ENCODE measurements around the gene PDE8A. TPM values are rescaled to one million over a fixed set of nuclear protein-coding genes. Genes with fewer than 3 reads are reported as not detected.
"Not testable (repeated sequence)": the region's sequence is repeated elsewhere in the genome, so short reads cannot be mapped to it uniquely, and the experiment has no call there.

Gene PDE8A
- total and polyA plus RNA-seq, 2 donors (not counting 1 experiment from before 2014, with no cell fraction given): 17.4 to 51.1 TPM

DNA sequence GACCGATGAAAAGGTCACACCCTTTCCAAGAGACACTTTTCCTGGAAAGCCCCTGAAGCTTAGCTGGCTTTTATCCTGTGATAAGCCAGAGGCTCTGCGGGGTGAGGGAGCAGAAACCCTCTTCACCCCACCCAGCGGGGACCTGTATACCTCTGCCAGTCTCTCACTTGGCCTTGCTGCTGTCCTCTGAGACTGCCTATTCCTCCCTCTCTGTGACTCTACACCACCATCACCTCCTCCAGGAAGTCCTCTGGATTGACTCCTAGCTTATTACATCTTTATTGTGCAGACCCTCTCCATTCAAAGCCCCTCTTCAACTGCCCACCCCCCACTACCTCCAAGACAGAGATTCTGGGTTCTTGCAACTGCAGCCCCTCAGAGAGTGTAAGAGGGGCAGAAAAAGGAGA, 206.5 kb downstream of the PDE8A start:
- H3K27me3 ChIP-seq (replicated peaks in 1 of 4; ENCODE audit: control extremely low read depth in 1 of 4, control insufficient read depth in 3 of 4, insufficient read depth in 4 of 4, low read length in 3 of 4); H3K27ac Mint-ChIP-seq; H3K4me2 ChIP-seq (replicated peaks; ENCODE audit: low read depth, low read length, poor library complexity, severe bottlenecking); H3K4me3 Mint-ChIP-seq; H3K9me3 Mint-ChIP-seq (ENCODE audit: insufficient read depth); H3K27me3 Mint-ChIP-seq; H3K4me1 Mint-ChIP-seq; POLR2A ChIA-PET; H3K27ac ChIP-seq (ENCODE audit: low read length in 2 of 2); H3K4me1 ChIP-seq (ENCODE audit: control insufficient read depth in 2 of 2, insufficient read depth in 2 of 2, low read length in 2 of 2); H4K20me1 ChIP-seq (ENCODE audit: control insufficient read depth, insufficient read depth, low read length, poor library complexity, severe bottlenecking); ATAC-seq (ENCODE audit: low read depth); H3K79me2 ChIP-seq (ENCODE audit: control insufficient read depth, insufficient read depth, low read length); DNase-seq; H3K9ac ChIP-seq (ENCODE audit: low read length); H3K9me3 ChIP-seq (ENCODE audit: control extremely low read depth in 1 of 3, control insufficient read depth in 2 of 3, insufficient read depth in 1 of 3, low read length in 2 of 3); H2AFZ ChIP-seq (ENCODE audit: insufficient read depth, low read depth, low read length, poor library complexity, severe bottlenecking); CTCF ChIA-PET; intact Hi-C loops (cut with micrococcal nuclease); H3K4me3 ChIP-seq (ENCODE audit: control extremely low read depth in 1 of 5, extremely low read depth in 1 of 5, insufficient read depth in 1 of 5, low read depth in 2 of 5, low read length in 4 of 5); H3K36me3 ChIP-seq (replicated peaks in 1 of 2; ENCODE audit: control extremely low read depth in 1 of 2, control insufficient read depth in 1 of 2, extremely low read depth in 1 of 2, insufficient read depth in 2 of 2, low read length in 1 of 2): not testable (repeated sequence)
- 100% methylated on average over 1 of the region's 3 CpGs for WGBS (ENCODE audit: insufficient coverage)

Small RNA genes within 50 kb of the gene (small RNA-seq; reads per million reads assigned to genes)
- not detected for gene AC044860.2 (ENCODE audit: insufficient read length, low read depth, low replicate concordance)
- gene RNU6-339P (ENCODE audit: insufficient read length, low read depth, low replicate concordance): not detected
- not detected for gene RNU6-796P (ENCODE audit: insufficient read length, low read depth, low replicate concordance)

Other genes with a start within 250 kb of the PDE8A start
- 59.5 and 64.4 TPM in 2 replicates for gene ZNF592, start 233.3 kb upstream of the PDE8A start, total RNA-seq
- gene ZNF592, start 233.3 kb upstream of the PDE8A start, polyA plus RNA-seq: 35.8 and 37.4 TPM in 2 replicates
- gene ALPK3, start 164.5 kb upstream of the PDE8A start, total RNA-seq: 0.15 and 0.24 TPM in 2 replicates
- gene ALPK3, start 164.5 kb upstream of the PDE8A start, polyA plus RNA-seq: 0.04 and 0.07 TPM in 2 replicates
- gene SLC28A1, start 97.2 kb upstream of the PDE8A start, total RNA-seq: not detected in 2 replicates
- not detected in 2 replicates for gene SLC28A1, start 97.2 kb upstream of the PDE8A start, polyA plus RNA-seq

Measured in B cell (primary cell).